ENCODE measurements around the gene SYNE3.

The SYNE3 gene

DNA sequence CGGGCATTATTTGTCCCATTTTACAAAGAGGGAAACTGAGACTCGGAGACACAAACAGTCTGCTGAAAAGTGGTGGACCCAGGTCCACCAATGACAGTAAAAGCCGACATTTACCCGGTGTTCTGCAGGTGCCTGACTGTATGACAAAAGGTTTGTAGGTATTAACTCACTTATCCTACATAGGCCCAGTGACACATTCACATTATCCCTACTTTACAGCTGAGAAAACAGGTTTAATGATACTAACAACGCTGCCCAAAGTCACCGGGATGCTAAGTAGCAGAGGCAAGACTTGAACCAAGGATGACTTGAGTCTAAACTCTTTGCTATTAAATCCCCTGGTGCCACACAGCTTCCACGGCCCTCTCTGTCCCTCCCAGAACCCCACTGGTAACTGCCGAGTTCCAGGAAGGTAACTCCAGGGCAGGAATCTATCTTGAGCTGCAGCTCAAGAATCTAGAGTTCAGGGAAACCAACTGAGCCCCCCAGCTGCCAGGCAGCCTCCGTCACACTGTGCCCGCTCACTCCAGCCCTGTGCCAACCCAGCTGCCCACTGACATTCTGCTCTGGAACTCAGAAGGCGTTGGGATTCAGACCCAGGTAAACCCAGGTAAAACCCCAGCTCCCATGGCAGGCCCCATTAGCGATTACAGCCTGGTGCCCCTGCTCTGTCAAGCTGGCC is 33.7 kb downstream of the SYNE3 start:
- no peak for DNase-seq (ENCODE audit: extremely low read depth, low read depth)

DNA sequence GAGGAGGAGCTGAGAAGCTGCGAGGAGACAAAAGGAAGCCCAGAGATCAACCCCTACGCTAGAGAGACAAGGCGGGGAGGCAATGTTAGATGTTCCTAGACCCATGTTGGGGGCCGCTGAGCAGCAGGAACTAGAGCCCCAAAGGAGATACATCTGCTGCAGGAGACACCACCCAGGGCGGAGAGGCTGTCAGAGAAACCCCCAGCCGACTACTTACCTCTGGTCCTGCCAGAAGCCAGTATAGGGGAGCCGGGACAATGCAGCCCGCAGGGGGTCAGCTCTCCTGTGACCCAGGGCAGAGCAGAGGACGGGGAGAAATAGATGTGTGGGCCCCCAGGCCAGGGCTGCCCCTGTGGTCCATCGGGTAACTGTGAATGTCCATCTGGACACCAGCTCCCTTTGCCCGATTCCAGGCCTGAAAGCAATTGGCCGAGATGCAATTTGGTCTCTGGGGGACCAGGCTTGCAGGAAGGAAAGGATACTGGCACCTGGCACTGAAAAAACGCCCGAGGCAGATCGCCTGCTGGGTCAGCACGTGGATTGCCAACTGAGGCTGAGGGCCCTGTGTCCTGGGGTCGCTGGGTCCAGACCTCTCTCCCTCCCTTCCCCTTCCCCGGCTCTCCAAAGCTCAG is 34.9 kb downstream of the SYNE3 start:
- DNase-seq (ENCODE audit: extremely low read depth, low read depth), result no peak
- TF ChIP-seq, protein P1, sequence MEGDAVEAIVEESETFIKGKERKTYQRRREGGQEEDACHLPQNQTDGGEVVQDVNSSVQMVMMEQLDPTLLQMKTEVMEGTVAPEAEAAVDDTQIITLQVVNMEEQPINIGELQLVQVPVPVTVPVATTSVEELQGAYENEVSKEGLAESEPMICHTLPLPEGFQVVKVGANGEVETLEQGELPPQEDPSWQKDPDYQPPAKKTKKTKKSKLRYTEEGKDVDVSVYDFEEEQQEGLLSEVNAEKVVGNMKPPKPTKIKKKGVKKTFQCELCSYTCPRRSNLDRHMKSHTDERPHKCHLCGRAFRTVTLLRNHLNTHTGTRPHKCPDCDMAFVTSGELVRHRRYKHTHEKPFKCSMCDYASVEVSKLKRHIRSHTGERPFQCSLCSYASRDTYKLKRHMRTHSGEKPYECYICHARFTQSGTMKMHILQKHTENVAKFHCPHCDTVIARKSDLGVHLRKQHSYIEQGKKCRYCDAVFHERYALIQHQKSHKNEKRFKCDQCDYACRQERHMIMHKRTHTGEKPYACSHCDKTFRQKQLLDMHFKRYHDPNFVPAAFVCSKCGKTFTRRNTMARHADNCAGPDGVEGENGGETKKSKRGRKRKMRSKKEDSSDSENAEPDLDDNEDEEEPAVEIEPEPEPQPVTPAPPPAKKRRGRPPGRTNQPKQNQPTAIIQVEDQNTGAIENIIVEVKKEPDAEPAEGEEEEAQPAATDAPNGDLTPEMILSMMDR (IDR thresholded peaks at IDR 0.05; ENCODE audit: low read depth, low read length), result no peak

More for the DNA sequence above, 33.7 kb downstream of the SYNE3 start:
- TF ChIP-seq, protein P1 (IDR thresholded peaks at IDR 0.05; ENCODE audit: low read depth, low read length), result no peak

DNA sequence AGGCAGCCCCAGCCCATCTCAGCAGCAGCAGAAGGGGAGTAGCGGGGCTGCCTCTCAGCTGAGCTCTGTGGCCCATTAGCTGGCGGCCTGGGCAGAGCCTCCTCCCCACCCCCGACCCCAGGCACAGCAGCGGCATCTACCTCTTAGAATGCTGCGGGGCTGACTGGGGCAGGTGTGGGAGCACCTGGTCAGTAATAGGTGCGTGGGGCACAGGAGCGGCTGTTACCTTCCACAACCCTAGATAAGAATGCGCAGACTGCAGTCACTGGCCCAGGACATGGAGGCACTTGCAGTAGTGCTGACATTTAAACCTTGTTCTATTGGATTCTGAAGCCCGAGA is 35.6 kb downstream of the SYNE3 start:
- TF ChIP-seq, protein P1 (IDR thresholded peaks at IDR 0.05; ENCODE audit: low read depth, low read length), result no peak
- DNase-seq (ENCODE audit: extremely low read depth, low read depth), result no peak

DNA sequence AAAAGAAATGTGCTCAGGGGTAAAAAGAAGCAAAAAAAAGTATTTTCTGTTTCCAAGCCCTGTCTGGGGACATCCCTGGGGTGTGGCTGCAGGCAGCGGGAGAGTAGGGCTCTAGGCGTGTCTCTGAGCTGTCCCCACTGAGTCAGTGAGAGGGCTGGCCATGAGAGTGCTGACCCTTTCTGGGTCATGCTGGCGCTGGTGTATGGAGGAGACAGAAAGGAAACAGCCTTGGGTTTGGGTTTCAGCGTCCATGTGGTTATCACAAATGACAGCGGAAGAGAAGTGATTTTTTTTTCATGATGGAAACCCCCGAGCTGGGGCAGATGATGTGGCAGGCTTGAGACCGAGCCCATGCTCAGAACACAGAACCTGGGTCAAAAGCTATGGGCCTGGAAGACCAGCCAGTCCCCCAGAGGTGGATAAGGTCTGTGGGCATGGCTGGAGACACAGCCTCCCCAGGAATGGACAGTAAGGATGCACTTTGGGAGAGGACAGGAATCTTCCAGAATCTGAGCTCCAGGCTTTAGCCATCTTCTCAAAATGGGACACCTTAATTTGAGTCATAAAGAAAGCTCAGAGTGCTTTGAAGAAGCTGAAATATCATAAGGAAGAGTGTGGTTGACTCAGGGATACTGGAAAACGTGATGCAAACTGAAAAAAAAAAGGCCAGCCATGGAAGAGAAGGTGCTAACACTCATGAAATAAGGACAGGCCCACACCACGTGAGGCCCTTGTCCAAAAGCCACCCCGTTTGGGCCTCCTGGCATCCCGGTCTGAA is 36.2 kb downstream of the SYNE3 start:
- DNase-seq (ENCODE audit: extremely low read depth, low read depth), result peak; percentile 48
- TF ChIP-seq, protein P1 (IDR thresholded peaks at IDR 0.05; ENCODE audit: low read depth, low read length), result no peak

DNA sequence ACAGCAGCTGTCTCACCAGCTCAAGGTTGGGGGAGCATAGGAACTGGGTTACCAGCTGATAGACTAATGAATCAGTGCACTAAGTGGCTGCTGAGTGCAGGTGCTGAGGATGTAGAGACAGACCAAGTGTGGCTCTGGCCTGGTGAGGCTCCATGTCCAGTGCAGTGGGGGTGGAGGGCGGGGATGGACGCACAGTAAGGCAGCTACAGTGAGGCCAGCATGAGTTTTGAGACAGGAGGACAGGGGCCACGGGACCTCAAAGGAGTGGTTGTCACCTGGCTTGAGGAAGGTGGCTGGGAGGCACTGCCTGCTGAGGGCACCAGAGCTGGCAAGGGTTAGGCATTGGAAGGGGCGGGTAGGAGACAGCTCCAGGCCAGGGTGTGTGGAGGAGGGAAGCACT is 37.0 kb downstream of the SYNE3 start:
- TF ChIP-seq, protein P1 (IDR thresholded peaks at IDR 0.05; ENCODE audit: low read depth, low read length), result no peak
- no peak for DNase-seq (ENCODE audit: extremely low read depth, low read depth)

DNA sequence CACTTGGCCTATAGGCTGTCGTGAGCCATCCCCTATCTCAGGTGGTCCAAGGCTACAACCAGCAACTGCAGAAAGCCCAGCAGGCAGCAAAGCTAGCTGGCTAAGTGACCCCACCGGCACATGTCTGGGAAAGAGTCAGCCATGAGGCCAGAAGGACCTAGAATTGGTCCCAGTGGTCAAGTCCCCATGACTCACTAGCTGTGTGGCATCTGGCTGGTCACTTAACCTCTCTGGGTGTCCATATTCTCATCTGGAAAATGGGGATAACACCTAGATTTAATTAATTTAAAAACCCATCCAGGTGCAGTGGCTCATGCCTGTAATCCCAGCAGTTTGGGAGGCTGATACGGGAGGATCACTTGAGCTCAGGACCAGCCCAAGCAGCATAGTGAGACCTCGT is 37.6 kb downstream of the SYNE3 start:
- TF ChIP-seq, protein P1 (IDR thresholded peaks at IDR 0.05; ENCODE audit: low read depth, low read length), result no peak
- DNase-seq (ENCODE audit: extremely low read depth, low read depth), result no peak

DNA sequence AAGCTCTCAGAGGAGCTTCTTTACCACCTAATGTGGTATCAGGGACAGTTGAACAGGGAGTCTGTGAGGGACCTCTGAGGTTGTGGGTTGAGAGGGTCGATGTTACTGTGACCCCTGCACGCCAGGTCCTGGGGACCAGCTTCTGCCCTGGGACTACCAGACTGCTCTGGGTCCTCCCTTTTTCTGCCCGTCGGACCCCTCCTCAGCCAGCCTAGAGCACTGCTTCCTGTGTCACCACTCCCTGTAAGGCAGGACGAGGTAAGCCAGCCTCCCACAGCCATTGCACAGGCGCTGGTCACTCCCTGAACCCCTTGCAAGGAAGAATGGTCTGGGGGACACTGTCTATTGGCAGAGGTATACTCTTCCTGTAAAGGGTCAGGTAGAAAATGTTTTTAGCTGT is 38.1 kb downstream of the SYNE3 start:
- TF ChIP-seq, protein P1 (IDR thresholded peaks at IDR 0.05; ENCODE audit: low read depth, low read length), result no peak
- DNase-seq (ENCODE audit: extremely low read depth, low read depth), result no peak
